Stomach smooth muscle (tissue), 2 donors: ENCODE measurements around the gene BCL11A.

Experiments used
- H3K27ac ChIP-seq: one replicate; pipeline ENCODE4 v1.7.0; 2013; ENCODE audit warnings: mild to moderate bottlenecking, low read length, inconsistent platforms
- H3K27me3 ChIP-seq, 2 donors: one replicate each; pipeline ENCODE4 v1.7.0; 2013; ENCODE audit warnings: low read length in 2 of 2; ENCODE audit not compliant: insufficient read depth in 2 of 2, control insufficient read depth in 1 of 2
- H3K36me3 ChIP-seq, 2 donors: one replicate each; pipeline ENCODE4 v1.7.0; 2013; ENCODE audit warnings: low read length in 2 of 2; ENCODE audit not compliant: control insufficient read depth in 2 of 2, insufficient read depth in 2 of 2
- H3K4me1 ChIP-seq: one replicate; pipeline ENCODE4 v1.7.0; 2013; ENCODE audit warnings: low read length; ENCODE audit not compliant: control insufficient read depth, insufficient read depth
- H3K4me3 ChIP-seq, 2 donors: one replicate each; pipeline ENCODE4 v1.7.0; 2013; ENCODE audit warnings: low read length in 2 of 2
- H3K9ac ChIP-seq, 2 donors: one replicate each; pipeline ENCODE4 v1.7.0; 2013; ENCODE audit warnings: low read length in 2 of 2, mild to moderate bottlenecking in 1 of 2
- H3K9me3 ChIP-seq, 2 donors: one replicate each; pipeline ENCODE4 v1.7.0; 2013; ENCODE audit warnings: low read length in 2 of 2; ENCODE audit not compliant: control insufficient read depth in 2 of 2
- donor health status: healthy.
- donor health status: Pancreatic carcinoma.

BCL11A gene

GRCh38 chr2:60461421-60462108 lies 91.9 kb downstream of the BCL11A start:
- no peak overlapping the region for H3K27ac ChIP-seq
- no peaks in the 10 kb centered on the region for H3K9me3 ChIP-seq
- H3K4me1 ChIP-seq = peaks cover 2% of the 10 kb centered on the region
- H3K27me3 ChIP-seq = no peaks in the 10 kb centered on the region
- no peak overlapping the region for H3K9ac ChIP-seq
- no peak overlapping the region for H3K4me3 ChIP-seq
- peaks cover 0 to 5% of the 10 kb centered on the region in 2 donors for H3K36me3 ChIP-seq

- H3K27ac ChIP-seq = no peak overlapping the region
- H3K9ac ChIP-seq = no peak overlapping the region
- H3K4me1 ChIP-seq = peaks cover 2% of the 10 kb centered on the region
- H3K4me3 ChIP-seq = no peak overlapping the region
- H3K9me3 ChIP-seq = no peaks in the 10 kb centered on the region
- H3K36me3 ChIP-seq = peaks cover 0 to 5% of the 10 kb centered on the region in 2 donors
- H3K27me3 ChIP-seq = no peaks in the 10 kb centered on the region
Observed at GRCh38 chr2:60460577-60461420, 92.7 kb downstream of the BCL11A start.

DNA sequence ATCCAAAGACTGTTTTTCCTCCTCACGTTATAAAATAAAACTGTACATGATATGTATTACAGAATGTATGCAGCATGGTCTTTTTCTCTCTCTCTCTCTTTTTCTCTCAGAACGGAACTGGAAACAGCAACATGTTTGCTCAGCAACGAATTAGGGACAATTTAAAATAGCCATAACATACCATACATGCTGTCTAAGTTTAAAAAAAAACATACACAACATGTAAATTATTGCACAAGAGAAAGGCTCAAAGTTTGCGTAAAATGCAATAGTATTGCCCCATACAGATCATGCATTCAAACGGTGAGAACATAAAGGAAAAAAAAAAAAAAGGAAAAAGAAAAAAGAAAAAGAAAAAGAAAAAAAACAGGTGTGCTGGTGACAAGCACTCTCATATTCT lies 93.6 kb downstream of the BCL11A start:
- Histone ChIP-seq H3K9ac (no peak overlapping the region), H3K36me3 (peaks cover 0 to 5% of the 10 kb centered on the region in 2 donors), H3K27me3 (no peaks in the 10 kb centered on the region), H3K4me3 (no peak overlapping the region), H3K4me1 (peaks cover 2% of the 10 kb centered on the region), H3K27ac (no peak overlapping the region), H3K9me3 (no peaks in the 10 kb centered on the region)

GRCh38 chr2:60456115-60456770 lies 97.2 kb downstream of the BCL11A start:
- no peak overlapping the region for H3K4me3 ChIP-seq
- no peak overlapping the region for H3K9ac ChIP-seq
- H3K9me3 ChIP-seq = no peaks in the 10 kb centered on the region
- peaks cover 0 to 5% of the 10 kb centered on the region in 2 donors for H3K36me3 ChIP-seq
- no peak overlapping the region for H3K27ac ChIP-seq
- no peaks in the 10 kb centered on the region for H3K27me3 ChIP-seq
- H3K4me1 ChIP-seq = no peaks in the 10 kb centered on the region

GRCh38 chr2:60453872-60454271 lies 99.6 kb downstream of the BCL11A start:
- Histone ChIP-seq H3K9ac (no peak overlapping the region), H3K27ac (no peak overlapping the region), H3K4me3 (no peak overlapping the region), H3K9me3 (no peaks in the 10 kb centered on the region), H3K27me3 (no peaks in the 10 kb centered on the region), H3K4me1 (no peaks in the 10 kb centered on the region), H3K36me3 (no peaks in the 10 kb centered on the region)

DNA sequence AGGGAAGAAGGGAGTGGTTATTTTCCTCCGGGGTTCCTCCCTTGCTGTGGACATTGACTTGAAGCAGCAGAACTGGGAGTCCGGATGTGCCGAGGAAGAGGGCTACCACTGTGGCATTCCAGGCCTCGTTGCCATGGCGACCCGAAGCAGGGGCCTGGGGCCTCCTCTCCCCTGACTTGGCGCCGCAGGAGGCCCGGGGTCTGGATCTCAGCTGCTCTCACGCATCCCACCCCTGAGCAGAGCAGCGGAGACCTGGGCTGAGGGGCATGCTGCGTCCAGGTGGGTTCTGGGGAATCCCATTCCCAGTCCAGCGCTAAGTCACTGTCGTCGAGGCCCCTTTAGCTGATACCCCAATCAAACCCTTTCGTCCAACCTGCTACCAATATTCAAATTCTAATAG lies 100.2 kb downstream of the BCL11A start:
- Histone ChIP-seq H3K36me3 (no peaks in the 10 kb centered on the region), H3K9ac (no peak overlapping the region), H3K4me1 (no peaks in the 10 kb centered on the region), H3K4me3 (no peak overlapping the region), H3K9me3 (no peaks in the 10 kb centered on the region), H3K27ac (no peak overlapping the region), H3K27me3 (no peaks in the 10 kb centered on the region)

GRCh38 chr2:60450488-60450887 lies 103.0 kb downstream of the BCL11A start:
- no peak overlapping the region for H3K27ac ChIP-seq
- H3K9me3 ChIP-seq = no peaks in the 10 kb centered on the region
- H3K27me3 ChIP-seq = no peaks in the 10 kb centered on the region
- no peak overlapping the region for H3K9ac ChIP-seq
- H3K4me3 ChIP-seq = no peak overlapping the region
- no peaks in the 10 kb centered on the region for H3K36me3 ChIP-seq
- no peaks in the 10 kb centered on the region for H3K4me1 ChIP-seq

- H3K36me3 ChIP-seq = no peaks in the 10 kb centered on the region
- no peak overlapping the region for H3K4me3 ChIP-seq
- no peaks in the 10 kb centered on the region for H3K27me3 ChIP-seq
- H3K27ac ChIP-seq = no peak overlapping the region
- H3K4me1 ChIP-seq = no peaks in the 10 kb centered on the region
- no peaks in the 10 kb centered on the region for H3K9me3 ChIP-seq
- H3K9ac ChIP-seq = no peak overlapping the region
Observed at GRCh38 chr2:60447943-60448342, 105.5 kb downstream of the BCL11A start.

GRCh38 chr2:60446413-60447267 lies 106.8 kb downstream of the BCL11A start:
- no peaks in the 10 kb centered on the region for H3K4me1 ChIP-seq
- H3K27ac ChIP-seq = no peak overlapping the region
- no peak overlapping the region for H3K4me3 ChIP-seq

DNA sequence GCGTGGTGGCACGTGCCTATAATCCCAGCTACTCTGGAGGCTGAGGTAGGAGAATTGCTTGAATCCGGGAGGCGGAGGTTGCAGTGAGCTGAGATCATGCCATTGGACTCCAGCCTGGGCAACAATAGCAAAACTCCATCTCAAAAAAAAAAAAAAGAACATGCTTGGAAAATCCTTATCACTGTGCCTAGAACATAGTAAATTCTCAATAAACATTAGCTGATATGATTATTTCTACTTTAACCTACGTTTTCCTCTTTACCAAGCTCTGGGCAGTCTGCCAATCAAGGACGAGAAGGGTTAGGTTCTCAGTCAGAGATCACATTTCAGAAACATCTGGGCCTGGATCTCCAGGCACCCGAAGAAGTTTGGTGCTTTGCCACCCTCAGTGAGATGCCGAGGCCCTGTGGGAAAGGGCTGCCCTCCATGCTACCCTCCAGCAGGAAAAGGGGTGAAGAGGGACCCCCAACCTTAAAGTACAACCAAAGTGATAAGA lies 107.7 kb downstream of the BCL11A start:
- Histone ChIP-seq H3K27ac (no peak overlapping the region), H3K4me3 (no peak overlapping the region), H3K9ac (no peak overlapping the region), H3K36me3 (no peaks in the 10 kb centered on the region), H3K4me1 (no peaks in the 10 kb centered on the region), H3K9me3 (no peaks in the 10 kb centered on the region), H3K27me3 (no peaks in the 10 kb centered on the region)

More at GRCh38 chr2:60446413-60447267, 106.8 kb downstream of the BCL11A start:
- H3K27me3 ChIP-seq = no peaks in the 10 kb centered on the region
- H3K9me3 ChIP-seq = no peaks in the 10 kb centered on the region
- H3K9ac ChIP-seq = no peak overlapping the region
- H3K36me3 ChIP-seq = no peaks in the 10 kb centered on the region
